ENCODE data around the gene NUAK1.

Gene NUAK1

DNA sequence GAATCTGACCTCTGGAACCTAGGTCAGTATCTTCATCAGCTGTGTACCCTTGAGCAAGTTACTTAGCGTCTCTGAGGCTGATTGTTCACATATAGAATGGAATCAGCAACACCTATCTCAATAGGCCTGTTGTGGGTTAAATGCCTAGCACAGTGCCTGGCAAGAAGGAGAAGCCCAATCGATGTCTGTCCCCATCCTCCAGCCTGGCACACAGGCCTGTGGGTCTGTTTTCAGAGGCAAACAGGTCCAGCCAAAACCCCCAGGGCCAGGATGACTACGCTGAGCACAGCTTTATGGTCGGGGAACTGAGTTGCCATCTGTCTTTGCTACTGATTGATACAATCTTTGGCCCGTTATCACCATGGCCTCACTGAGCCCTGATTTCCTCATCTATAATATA, 89.2 kb downstream of the NUAK1 start:
- no peaks in the 10 kb centered on the region for H3K27me3 ChIP-seq (replicated peaks; ENCODE audit: control insufficient read depth, insufficient read depth, low read length)
- no peak for DNase-seq (ENCODE audit: low read depth)
- H3K36me3 ChIP-seq (ENCODE audit: control insufficient read depth, insufficient read depth, low read length, severe bottlenecking) = no peaks in the 10 kb centered on the region
- H3K4me3 ChIP-seq (ENCODE audit: low read length) = no peak overlapping the region
- peaks cover 29% of the 10 kb centered on the region for H3K4me1 ChIP-seq (ENCODE audit: control insufficient read depth, insufficient read depth, low read length)
- H3K9me3 ChIP-seq (ENCODE audit: control insufficient read depth, low read length) = no peaks in the 10 kb centered on the region
- H3K9ac ChIP-seq (ENCODE audit: low read length) = no peak overlapping the region

DNA sequence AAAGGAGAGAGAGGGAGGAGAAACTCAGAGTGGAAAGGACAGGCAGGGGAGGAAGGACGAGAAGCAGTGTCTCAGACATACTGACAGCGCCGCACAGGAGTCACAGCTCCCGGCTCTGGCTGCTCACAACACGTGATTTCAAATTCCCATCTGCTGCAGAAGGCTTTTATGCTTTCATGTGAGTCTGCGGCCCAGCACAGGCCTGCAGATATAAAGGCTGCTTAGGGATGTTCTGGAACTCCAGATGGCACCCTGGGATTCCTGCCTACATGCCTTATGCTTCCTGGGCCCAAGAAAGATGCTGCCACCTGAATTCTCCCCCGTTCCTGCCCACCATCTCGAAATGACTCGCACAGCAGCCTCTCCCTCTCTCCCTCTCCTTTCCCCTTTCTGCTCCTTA, 89.6 kb downstream of the NUAK1 start:
- no peak for DNase-seq (ENCODE audit: low read depth)
- Histone ChIP-seq H3K27me3 (replicated peaks; ENCODE audit: control insufficient read depth, insufficient read depth, low read length) (no peaks in the 10 kb centered on the region), H3K4me3 (ENCODE audit: low read length) (no peak overlapping the region), H3K9ac (ENCODE audit: low read length) (no peak overlapping the region), H3K4me1 (ENCODE audit: control insufficient read depth, insufficient read depth, low read length) (peaks cover 24% of the 10 kb centered on the region), H3K36me3 (ENCODE audit: control insufficient read depth, insufficient read depth, low read length, severe bottlenecking) (no peaks in the 10 kb centered on the region), H3K9me3 (ENCODE audit: control insufficient read depth, low read length) (no peaks in the 10 kb centered on the region)

DNA sequence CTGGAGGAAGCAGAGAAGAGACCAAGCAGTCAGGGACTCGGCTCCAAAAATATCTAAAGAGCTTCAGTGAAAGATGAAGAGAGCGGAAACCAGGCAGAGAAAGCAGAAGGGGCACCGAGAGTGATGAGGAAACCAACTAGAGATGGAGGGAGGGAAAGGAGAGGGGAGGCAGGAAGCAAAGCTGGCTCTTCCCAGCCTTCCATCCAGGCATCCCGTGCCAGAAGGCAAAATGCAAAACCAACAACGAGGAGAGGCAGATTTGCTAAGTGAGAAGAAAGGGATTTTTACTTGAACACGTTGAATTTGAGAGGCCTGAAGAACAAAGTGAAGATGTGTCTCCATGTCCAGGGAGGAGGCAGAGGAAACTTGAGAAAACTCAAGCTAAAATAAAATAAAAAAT, 90.1 kb downstream of the NUAK1 start:
- peaks cover 20% of the 10 kb centered on the region for H3K4me1 ChIP-seq (ENCODE audit: control insufficient read depth, insufficient read depth, low read length)
- no peak for DNase-seq (ENCODE audit: low read depth)
- H3K36me3 ChIP-seq (ENCODE audit: control insufficient read depth, insufficient read depth, low read length, severe bottlenecking) = no peaks in the 10 kb centered on the region

DNA sequence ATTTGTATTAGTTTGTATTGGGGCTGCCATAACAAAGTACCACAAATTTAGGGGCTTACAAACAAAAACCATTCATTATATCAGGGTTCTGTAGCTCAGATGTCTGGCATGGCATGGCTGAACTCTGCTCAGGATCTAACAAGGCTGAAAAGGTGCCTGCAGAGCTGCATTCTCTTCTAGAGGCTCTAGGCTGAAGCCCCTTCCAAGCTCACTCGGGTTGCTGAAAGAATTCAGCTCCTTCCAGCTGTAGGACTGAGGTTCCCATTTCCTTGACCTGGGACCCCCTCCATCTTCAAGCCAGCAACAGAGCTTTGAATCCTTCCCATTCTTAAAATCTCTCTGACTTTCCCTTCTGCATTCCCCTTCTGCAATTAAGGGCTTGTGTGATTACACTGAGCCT, 90.7 kb downstream of the NUAK1 start:
- Histone ChIP-seq H3K36me3 (ENCODE audit: control insufficient read depth, insufficient read depth, low read length, severe bottlenecking) (no peaks in the 10 kb centered on the region), H3K4me3 (ENCODE audit: low read length) (no peak overlapping the region), H3K9me3 (ENCODE audit: control insufficient read depth, low read length) (no peaks in the 10 kb centered on the region), H3K27me3 (replicated peaks; ENCODE audit: control insufficient read depth, insufficient read depth, low read length) (no peaks in the 10 kb centered on the region), H3K4me1 (ENCODE audit: control insufficient read depth, insufficient read depth, low read length) (peaks cover 13% of the 10 kb centered on the region), H3K9ac (ENCODE audit: low read length) (no peak overlapping the region)
- DNase-seq (ENCODE audit: low read depth) = no peak

More for the DNA sequence above, 90.1 kb downstream of the NUAK1 start:
- no peak overlapping the region for H3K9ac ChIP-seq (ENCODE audit: low read length)
- H3K4me3 ChIP-seq (ENCODE audit: low read length) = no peak overlapping the region
- H3K27me3 ChIP-seq (replicated peaks; ENCODE audit: control insufficient read depth, insufficient read depth, low read length) = no peaks in the 10 kb centered on the region
- no peaks in the 10 kb centered on the region for H3K9me3 ChIP-seq (ENCODE audit: control insufficient read depth, low read length)

GRCh38 chr12:106046947-106047346, 91.8 kb downstream of the NUAK1 start:
- no peak for DNase-seq (ENCODE audit: low read depth)
- no peaks in the 10 kb centered on the region for H3K36me3 ChIP-seq (ENCODE audit: control insufficient read depth, insufficient read depth, low read length, severe bottlenecking)
- H3K4me3 ChIP-seq (ENCODE audit: low read length) = no peak overlapping the region
- H3K9ac ChIP-seq (ENCODE audit: low read length) = no peak overlapping the region
- H3K27me3 ChIP-seq (replicated peaks; ENCODE audit: control insufficient read depth, insufficient read depth, low read length) = no peaks in the 10 kb centered on the region
- no peaks in the 10 kb centered on the region for H3K9me3 ChIP-seq (ENCODE audit: control insufficient read depth, low read length)
- peaks cover 3% of the 10 kb centered on the region for H3K4me1 ChIP-seq (ENCODE audit: control insufficient read depth, insufficient read depth, low read length)

- Histone ChIP-seq H3K27me3 (replicated peaks; ENCODE audit: control insufficient read depth, insufficient read depth, low read length) (no peaks in the 10 kb centered on the region), H3K4me3 (ENCODE audit: low read length) (no peak overlapping the region), H3K9ac (ENCODE audit: low read length) (no peak overlapping the region), H3K9me3 (ENCODE audit: control insufficient read depth, low read length) (no peaks in the 10 kb centered on the region), H3K4me1 (ENCODE audit: control insufficient read depth, insufficient read depth, low read length) (no peaks in the 10 kb centered on the region), H3K36me3 (ENCODE audit: control insufficient read depth, insufficient read depth, low read length, severe bottlenecking) (no peaks in the 10 kb centered on the region)
- no peak for DNase-seq (ENCODE audit: low read depth)
Measured at GRCh38 chr12:106046301-106046846, 92.4 kb downstream of the NUAK1 start.

DNA sequence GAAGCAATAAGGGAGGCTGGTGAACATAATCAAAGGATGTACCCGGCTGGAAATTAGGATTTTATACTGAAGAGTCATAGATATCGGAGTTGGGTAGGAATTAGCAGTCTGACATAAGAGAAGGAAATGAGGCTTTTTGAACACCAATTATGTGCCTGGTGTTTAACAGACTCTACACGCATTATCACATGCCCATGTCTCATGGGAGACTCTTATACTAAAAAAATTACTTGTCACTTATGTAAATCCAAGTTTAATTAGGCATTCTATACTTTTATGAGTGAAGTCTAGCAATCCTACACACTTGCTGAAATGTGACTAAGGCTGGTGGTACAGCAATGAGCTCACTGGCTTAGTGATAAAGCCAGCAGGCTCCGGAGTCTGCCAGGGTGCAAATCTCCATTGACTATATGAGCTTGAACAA, 93.5 kb downstream of the NUAK1 start:
- no peak for DNase-seq (ENCODE audit: low read depth)
- Histone ChIP-seq H3K4me1 (ENCODE audit: control insufficient read depth, insufficient read depth, low read length) (no peaks in the 10 kb centered on the region), H3K4me3 (ENCODE audit: low read length) (no peak overlapping the region), H3K9me3 (ENCODE audit: control insufficient read depth, low read length) (no peaks in the 10 kb centered on the region), H3K9ac (ENCODE audit: low read length) (no peak overlapping the region), H3K36me3 (ENCODE audit: control insufficient read depth, insufficient read depth, low read length, severe bottlenecking) (no peaks in the 10 kb centered on the region), H3K27me3 (replicated peaks; ENCODE audit: control insufficient read depth, insufficient read depth, low read length) (no peaks in the 10 kb centered on the region)

DNA sequence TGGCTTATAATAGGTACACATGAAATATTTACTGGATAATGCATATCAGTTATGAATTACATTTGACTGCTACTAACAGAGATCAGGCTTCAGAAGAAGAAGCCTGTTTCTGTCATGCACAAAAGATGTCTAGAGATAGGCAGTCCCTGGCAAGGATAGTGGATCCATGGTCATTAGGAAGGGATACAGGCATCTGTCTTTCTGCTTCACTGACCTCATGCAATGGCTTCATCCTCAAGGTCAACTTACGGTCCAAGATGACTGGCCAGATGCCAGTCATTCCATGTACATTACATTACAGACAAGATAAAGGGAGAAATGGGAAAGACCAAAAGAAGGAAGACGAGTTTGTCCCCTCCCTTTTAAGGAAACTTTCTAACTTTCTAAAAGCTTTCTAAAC, 94.0 kb downstream of the NUAK1 start:
- H3K27me3 ChIP-seq (replicated peaks; ENCODE audit: control insufficient read depth, insufficient read depth, low read length) = peaks cover 1% of the 10 kb centered on the region
- H3K9me3 ChIP-seq (ENCODE audit: control insufficient read depth, low read length) = no peaks in the 10 kb centered on the region
- peak; percentile 31 for DNase-seq (ENCODE audit: low read depth)
- no peaks in the 10 kb centered on the region for H3K36me3 ChIP-seq (ENCODE audit: control insufficient read depth, insufficient read depth, low read length, severe bottlenecking)
- H3K9ac ChIP-seq (ENCODE audit: low read length) = no peak overlapping the region
- no peak overlapping the region for H3K4me3 ChIP-seq (ENCODE audit: low read length)
- H3K4me1 ChIP-seq (ENCODE audit: control insufficient read depth, insufficient read depth, low read length) = no peaks in the 10 kb centered on the region

DNA sequence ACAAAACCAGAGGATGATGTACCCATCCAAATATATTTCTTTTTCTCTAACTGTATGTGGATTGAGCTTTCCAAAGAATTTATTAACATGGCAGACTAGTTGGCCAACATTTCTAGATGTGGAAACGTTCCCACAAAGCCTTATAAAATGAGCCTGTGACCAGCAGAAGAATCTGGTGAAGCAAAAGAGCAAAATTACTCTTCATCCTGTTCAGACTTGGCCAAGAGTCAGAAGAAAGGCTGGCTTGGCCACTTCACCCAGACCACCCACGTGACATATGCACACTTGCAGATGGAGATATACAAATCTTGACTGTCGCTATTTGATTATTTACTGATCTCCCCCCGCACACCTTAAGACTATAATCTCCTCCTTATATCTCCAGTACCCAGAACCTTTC, 96.7 kb downstream of the NUAK1 start:
- no peak for DNase-seq (ENCODE audit: low read depth)
- H3K9me3 ChIP-seq (ENCODE audit: control insufficient read depth, low read length) = no peaks in the 10 kb centered on the region
- no peak overlapping the region for H3K9ac ChIP-seq (ENCODE audit: low read length)
- H3K36me3 ChIP-seq (ENCODE audit: control insufficient read depth, insufficient read depth, low read length, severe bottlenecking) = no peaks in the 10 kb centered on the region
- H3K4me1 ChIP-seq (ENCODE audit: control insufficient read depth, insufficient read depth, low read length) = no peaks in the 10 kb centered on the region
- no peak overlapping the region for H3K4me3 ChIP-seq (ENCODE audit: low read length)
- H3K27me3 ChIP-seq (replicated peaks; ENCODE audit: control insufficient read depth, insufficient read depth, low read length) = peaks cover 5% of the 10 kb centered on the region

- H3K27me3 ChIP-seq (replicated peaks; ENCODE audit: control insufficient read depth, insufficient read depth, low read length) = peaks cover 5% of the 10 kb centered on the region
- no peaks in the 10 kb centered on the region for H3K4me1 ChIP-seq (ENCODE audit: control insufficient read depth, insufficient read depth, low read length)
- no peaks in the 10 kb centered on the region for H3K36me3 ChIP-seq (ENCODE audit: control insufficient read depth, insufficient read depth, low read length, severe bottlenecking)
- no peak overlapping the region for H3K9ac ChIP-seq (ENCODE audit: low read length)
- DNase-seq (ENCODE audit: low read depth) = no peak
- no peaks in the 10 kb centered on the region for H3K9me3 ChIP-seq (ENCODE audit: control insufficient read depth, low read length)
- no peak overlapping the region for H3K4me3 ChIP-seq (ENCODE audit: low read length)
Measured at GRCh38 chr12:106040521-106040920, 98.2 kb downstream of the NUAK1 start.

DNA sequence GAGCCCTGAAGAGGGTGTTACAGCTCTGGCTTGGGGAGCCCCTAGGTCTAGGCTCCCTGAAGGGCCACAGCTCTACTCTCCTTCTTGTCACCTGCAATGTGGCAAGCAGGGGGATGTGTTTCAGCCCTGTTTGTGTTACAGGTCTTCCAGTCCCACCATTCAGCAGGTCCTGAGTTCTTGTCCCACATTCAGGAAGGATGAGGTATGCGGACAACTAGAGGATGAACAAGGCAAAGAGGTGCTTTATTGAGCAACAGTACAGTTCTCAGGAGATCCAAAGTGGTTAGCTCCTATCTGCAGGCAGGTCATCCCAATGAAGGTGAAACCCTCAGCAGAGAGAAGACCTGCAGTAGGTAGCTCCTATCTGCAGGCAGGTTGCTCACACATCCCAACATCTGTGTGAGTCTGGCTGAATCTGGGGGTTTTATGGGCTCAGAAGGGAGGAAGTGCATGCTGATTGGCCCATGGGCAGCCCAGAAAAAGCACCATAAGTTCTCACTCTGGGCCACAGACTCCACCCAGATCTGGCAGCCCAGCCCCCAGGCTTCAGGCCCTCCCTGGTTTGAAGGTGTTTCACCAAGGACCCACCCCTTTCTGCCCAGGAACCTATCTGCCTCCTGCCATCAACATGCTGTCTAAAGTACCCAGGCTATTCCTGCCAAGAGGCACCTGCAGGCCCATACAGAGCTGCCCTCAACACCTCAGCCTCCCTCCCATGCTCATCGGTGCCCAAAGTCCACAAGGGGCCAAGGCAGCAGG, 98.9 kb downstream of the NUAK1 start:
- H3K9ac ChIP-seq (ENCODE audit: low read length) = no peak overlapping the region
- DNase-seq (ENCODE audit: low read depth) = no peak
- no peaks in the 10 kb centered on the region for H3K9me3 ChIP-seq (ENCODE audit: control insufficient read depth, low read length)
- no peaks in the 10 kb centered on the region for H3K4me1 ChIP-seq (ENCODE audit: control insufficient read depth, insufficient read depth, low read length)
- H3K27me3 ChIP-seq (replicated peaks; ENCODE audit: control insufficient read depth, insufficient read depth, low read length) = peaks cover 5% of the 10 kb centered on the region
- H3K36me3 ChIP-seq (ENCODE audit: control insufficient read depth, insufficient read depth, low read length, severe bottlenecking) = no peaks in the 10 kb centered on the region
- H3K4me3 ChIP-seq (ENCODE audit: low read length) = no peak overlapping the region

GRCh38 chr12:106039242-106039641, 99.5 kb downstream of the NUAK1 start:
- Histone ChIP-seq H3K36me3 (ENCODE audit: control insufficient read depth, insufficient read depth, low read length, severe bottlenecking) (no peaks in the 10 kb centered on the region), H3K9me3 (ENCODE audit: control insufficient read depth, low read length) (no peaks in the 10 kb centered on the region), H3K4me3 (ENCODE audit: low read length) (no peak overlapping the region), H3K27me3 (replicated peaks; ENCODE audit: control insufficient read depth, insufficient read depth, low read length) (peaks cover 5% of the 10 kb centered on the region), H3K4me1 (ENCODE audit: control insufficient read depth, insufficient read depth, low read length) (no peaks in the 10 kb centered on the region), H3K9ac (ENCODE audit: low read length) (no peak overlapping the region)
- no peak for DNase-seq (ENCODE audit: low read depth)

Data from adipocyte (in vitro differentiated cells).